Measurements from ENCODE around the gene RARG. TPM values are rescaled to one million over a fixed set of nuclear protein-coding genes. Genes with fewer than 3 reads are reported as not detected.

Gene RARG
- total and polyA plus RNA-seq, 2 of the 8 experiments (the other 6 are each of a cell fraction or from before 2014, with no cell fraction given), result 68.6 to 68.9 TPM

GRCh38 chr12:53226815-53227214 is 5.2 kb downstream of the RARG start (continued):
- TF ChIP-seq, protein P1, sequence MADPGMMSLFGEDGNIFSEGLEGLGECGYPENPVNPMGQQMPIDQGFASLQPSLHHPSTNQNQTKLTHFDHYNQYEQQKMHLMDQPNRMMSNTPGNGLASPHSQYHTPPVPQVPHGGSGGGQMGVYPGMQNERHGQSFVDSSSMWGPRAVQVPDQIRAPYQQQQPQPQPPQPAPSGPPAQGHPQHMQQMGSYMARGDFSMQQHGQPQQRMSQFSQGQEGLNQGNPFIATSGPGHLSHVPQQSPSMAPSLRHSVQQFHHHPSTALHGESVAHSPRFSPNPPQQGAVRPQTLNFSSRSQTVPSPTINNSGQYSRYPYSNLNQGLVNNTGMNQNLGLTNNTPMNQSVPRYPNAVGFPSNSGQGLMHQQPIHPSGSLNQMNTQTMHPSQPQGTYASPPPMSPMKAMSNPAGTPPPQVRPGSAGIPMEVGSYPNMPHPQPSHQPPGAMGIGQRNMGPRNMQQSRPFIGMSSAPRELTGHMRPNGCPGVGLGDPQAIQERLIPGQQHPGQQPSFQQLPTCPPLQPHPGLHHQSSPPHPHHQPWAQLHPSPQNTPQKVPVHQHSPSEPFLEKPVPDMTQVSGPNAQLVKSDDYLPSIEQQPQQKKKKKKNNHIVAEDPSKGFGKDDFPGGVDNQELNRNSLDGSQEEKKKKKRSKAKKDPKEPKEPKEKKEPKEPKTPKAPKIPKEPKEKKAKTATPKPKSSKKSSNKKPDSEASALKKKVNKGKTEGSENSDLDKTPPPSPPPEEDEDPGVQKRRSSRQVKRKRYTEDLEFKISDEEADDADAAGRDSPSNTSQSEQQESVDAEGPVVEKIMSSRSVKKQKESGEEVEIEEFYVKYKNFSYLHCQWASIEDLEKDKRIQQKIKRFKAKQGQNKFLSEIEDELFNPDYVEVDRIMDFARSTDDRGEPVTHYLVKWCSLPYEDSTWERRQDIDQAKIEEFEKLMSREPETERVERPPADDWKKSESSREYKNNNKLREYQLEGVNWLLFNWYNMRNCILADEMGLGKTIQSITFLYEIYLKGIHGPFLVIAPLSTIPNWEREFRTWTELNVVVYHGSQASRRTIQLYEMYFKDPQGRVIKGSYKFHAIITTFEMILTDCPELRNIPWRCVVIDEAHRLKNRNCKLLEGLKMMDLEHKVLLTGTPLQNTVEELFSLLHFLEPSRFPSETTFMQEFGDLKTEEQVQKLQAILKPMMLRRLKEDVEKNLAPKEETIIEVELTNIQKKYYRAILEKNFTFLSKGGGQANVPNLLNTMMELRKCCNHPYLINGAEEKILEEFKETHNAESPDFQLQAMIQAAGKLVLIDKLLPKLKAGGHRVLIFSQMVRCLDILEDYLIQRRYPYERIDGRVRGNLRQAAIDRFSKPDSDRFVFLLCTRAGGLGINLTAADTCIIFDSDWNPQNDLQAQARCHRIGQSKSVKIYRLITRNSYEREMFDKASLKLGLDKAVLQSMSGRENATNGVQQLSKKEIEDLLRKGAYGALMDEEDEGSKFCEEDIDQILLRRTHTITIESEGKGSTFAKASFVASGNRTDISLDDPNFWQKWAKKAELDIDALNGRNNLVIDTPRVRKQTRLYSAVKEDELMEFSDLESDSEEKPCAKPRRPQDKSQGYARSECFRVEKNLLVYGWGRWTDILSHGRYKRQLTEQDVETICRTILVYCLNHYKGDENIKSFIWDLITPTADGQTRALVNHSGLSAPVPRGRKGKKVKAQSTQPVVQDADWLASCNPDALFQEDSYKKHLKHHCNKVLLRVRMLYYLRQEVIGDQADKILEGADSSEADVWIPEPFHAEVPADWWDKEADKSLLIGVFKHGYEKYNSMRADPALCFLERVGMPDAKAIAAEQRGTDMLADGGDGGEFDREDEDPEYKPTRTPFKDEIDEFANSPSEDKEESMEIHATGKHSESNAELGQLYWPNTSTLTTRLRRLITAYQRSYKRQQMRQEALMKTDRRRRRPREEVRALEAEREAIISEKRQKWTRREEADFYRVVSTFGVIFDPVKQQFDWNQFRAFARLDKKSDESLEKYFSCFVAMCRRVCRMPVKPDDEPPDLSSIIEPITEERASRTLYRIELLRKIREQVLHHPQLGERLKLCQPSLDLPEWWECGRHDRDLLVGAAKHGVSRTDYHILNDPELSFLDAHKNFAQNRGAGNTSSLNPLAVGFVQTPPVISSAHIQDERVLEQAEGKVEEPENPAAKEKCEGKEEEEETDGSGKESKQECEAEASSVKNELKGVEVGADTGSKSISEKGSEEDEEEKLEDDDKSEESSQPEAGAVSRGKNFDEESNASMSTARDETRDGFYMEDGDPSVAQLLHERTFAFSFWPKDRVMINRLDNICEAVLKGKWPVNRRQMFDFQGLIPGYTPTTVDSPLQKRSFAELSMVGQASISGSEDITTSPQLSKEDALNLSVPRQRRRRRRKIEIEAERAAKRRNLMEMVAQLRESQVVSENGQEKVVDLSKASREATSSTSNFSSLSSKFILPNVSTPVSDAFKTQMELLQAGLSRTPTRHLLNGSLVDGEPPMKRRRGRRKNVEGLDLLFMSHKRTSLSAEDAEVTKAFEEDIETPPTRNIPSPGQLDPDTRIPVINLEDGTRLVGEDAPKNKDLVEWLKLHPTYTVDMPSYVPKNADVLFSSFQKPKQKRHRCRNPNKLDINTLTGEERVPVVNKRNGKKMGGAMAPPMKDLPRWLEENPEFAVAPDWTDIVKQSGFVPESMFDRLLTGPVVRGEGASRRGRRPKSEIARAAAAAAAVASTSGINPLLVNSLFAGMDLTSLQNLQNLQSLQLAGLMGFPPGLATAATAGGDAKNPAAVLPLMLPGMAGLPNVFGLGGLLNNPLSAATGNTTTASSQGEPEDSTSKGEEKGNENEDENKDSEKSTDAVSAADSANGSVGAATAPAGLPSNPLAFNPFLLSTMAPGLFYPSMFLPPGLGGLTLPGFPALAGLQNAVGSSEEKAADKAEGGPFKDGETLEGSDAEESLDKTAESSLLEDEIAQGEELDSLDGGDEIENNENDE (IDR thresholded peaks at IDR 0.05; ENCODE audit: insufficient replicate concordance, low read length), result no peak
- TF ChIP-seq, protein P2, sequence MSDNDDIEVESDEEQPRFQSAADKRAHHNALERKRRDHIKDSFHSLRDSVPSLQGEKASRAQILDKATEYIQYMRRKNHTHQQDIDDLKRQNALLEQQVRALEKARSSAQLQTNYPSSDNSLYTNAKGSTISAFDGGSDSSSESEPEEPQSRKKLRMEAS (IDR thresholded peaks at IDR 0.05), result no peak
- TF ChIP-seq SUZ12 (IDR thresholded peaks at IDR 0.05; ENCODE audit: low read length) (no peak), ASH2L (IDR thresholded peaks at IDR 0.05; ENCODE audit: low read length) (no peak), SIN3A (conservative IDR thresholded peaks at IDR 0.05 in 1 of 2, IDR thresholded peaks at IDR 0.05 in 1 of 2; ENCODE audit: low read depth in 1 of 2, low read length in 2 of 2) (no peak), TCF12 (IDR thresholded peaks at IDR 0.05; ENCODE audit: low read depth, low read length) (no peak), TAF7 (optimal IDR thresholded peaks at IDR 0.05; ENCODE audit: borderline replicate concordance, low read depth, low read length) (no peak), BACH1 (IDR thresholded peaks at IDR 0.05; ENCODE audit: low read length) (no peak), GABPA (IDR thresholded peaks at IDR 0.05; ENCODE audit: borderline replicate concordance, insufficient read depth, low read length) (no peak), SAP30 (IDR thresholded peaks at IDR 0.05; ENCODE audit: insufficient read depth, insufficient replicate concordance, low read length) (no peak), NRF1 (IDR thresholded peaks at IDR 0.05; ENCODE audit: low read depth, low read length) (no peak)
